Common myeloid progenitor, CD34-positive (primary cell): ENCODE results near the gene PTPRM.

Experiments
- CTCF ChIA-PET: fragments of 350-600 bp; sonication (Branson Sonifier 250); formaldehyde crosslinking; loops from one replicate; lab custom pipeline; 2021; ENCODE audit warnings: antibody characterized with exemption; lab: Charles Lee
- POLR2A ChIA-PET: fragments of 350-600 bp; sonication (Branson Sonifier 250); formaldehyde crosslinking; loops from one replicate; lab custom pipeline; 2021; ENCODE audit warnings: antibody characterized with exemption; lab: Charles Lee
- DNase-seq, 3 donors: peaks; one replicate each; pipeline versions ENCODE4 v3.0.0 to v3.0.0-alpha.2; 2013
- H3K27ac ChIP-seq, 2 experiments: 1 replicate in 1 of 2; 2 replicates in 1 of 2; pipeline ENCODE4 v1.7.0; 2013; ENCODE audit warnings: inconsistent platforms in 2 of 2, low read length in 2 of 2, mild to moderate bottlenecking in 2 of 2, low read depth in 1 of 2, moderate library complexity in 1 of 2; ENCODE audit not compliant: severe bottlenecking in 2 of 2, insufficient read depth in 1 of 2, poor library complexity in 1 of 2
- H3K27me3 ChIP-seq, 5 experiments: replicated peaks in 2 of 5; 1 replicate in 3 of 5; 2 replicates in 2 of 5; pipeline versions ENCODE4 v1.6.1 to v1.7.0; 2013; ENCODE audit warnings: low read length in 4 of 5, mild to moderate bottlenecking in 2 of 5, moderate library complexity in 2 of 5, inconsistent platforms in 1 of 5; ENCODE audit not compliant: insufficient read depth in 5 of 5, control insufficient read depth in 4 of 5
- H3K36me3 ChIP-seq, 4 experiments: 1 replicate in 2 of 4; 2 replicates in 2 of 4; pipeline versions ENCODE4 v1.6.1 to v1.7.0; 2013; ENCODE audit warnings: low read length in 3 of 4, control low read depth in 1 of 4, mild to moderate bottlenecking in 1 of 4; ENCODE audit not compliant: control insufficient read depth in 4 of 4, insufficient read depth in 4 of 4
- H3K4me1 ChIP-seq, 4 experiments: 1 replicate in 3 of 4; 2 replicates in 1 of 4; pipeline versions ENCODE4 v1.6.1 to v1.7.1; 2013; ENCODE audit warnings: low read length in 3 of 4, mild to moderate bottlenecking in 3 of 4, control low read depth in 1 of 4, inconsistent platforms in 1 of 4, moderate library complexity in 1 of 4; ENCODE audit not compliant: control insufficient read depth in 4 of 4, insufficient read depth in 4 of 4; ENCODE audit errors: control extremely low read depth in 1 of 4
- H3K4me3 ChIP-seq, 7 experiments: 1 replicate in 4 of 7; 2 replicates in 3 of 7; pipeline versions ENCODE4 v1.5.1 to v1.7.0; 2013; ENCODE audit warnings: mild to moderate bottlenecking in 7 of 7, low read length in 6 of 7, moderate library complexity in 6 of 7, inconsistent platforms in 2 of 7, low read depth in 2 of 7, control low read depth in 1 of 7; ENCODE audit not compliant: insufficient read depth in 4 of 7, control insufficient read depth in 1 of 7; ENCODE audit errors: extremely low read depth in 1 of 7
- H3K9me3 ChIP-seq, 5 experiments: 1 replicate in 4 of 5; 2 replicates in 1 of 5; pipeline versions ENCODE4 v1.6.1 to v1.7.1; 2013; ENCODE audit warnings: low read length in 4 of 5, mild to moderate bottlenecking in 2 of 5, inconsistent platforms in 1 of 5, low read depth in 1 of 5, moderate library complexity in 1 of 5; ENCODE audit not compliant: control insufficient read depth in 4 of 5, insufficient read depth in 2 of 5; ENCODE audit errors: control extremely low read depth in 1 of 5
- WGBS: methylation state at CpG from one replicate; pipeline ENCODE4 v1.1.5; 2013; ENCODE audit not compliant: insufficient coverage; 5-methylcytosine and 5-hydroxymethylcytosine counted together

Gene PTPRM

GRCh38 chr18:8106603-8107002, 539.5 kb downstream of the PTPRM start:
- ChIA-PET POLR2A (no interaction called here), CTCF (no interaction called here)
- H3K9me3 ChIP-seq = peaks cover 0 to 15% (median 3%) of the 10 kb centered on the region in 5 experiments
- H3K27me3 ChIP-seq = no peaks in the 10 kb centered on the region
- no peak overlapping the region for H3K4me3 ChIP-seq
- no peak overlapping the region for H3K27ac ChIP-seq
- WGBS = 100% methylated on average over 1 of the region's 4 CpGs
- H3K4me1 ChIP-seq = no peaks in the 10 kb centered on the region
- no peak for DNase-seq
- peaks cover 0 to 4% (median under 1%) of the 10 kb centered on the region in 4 experiments for H3K36me3 ChIP-seq

GRCh38 chr18:8107426-8107825, 540.3 kb downstream of the PTPRM start:
- POLR2A ChIA-PET = no interaction called here
- Histone ChIP-seq H3K4me1 (no peaks in the 10 kb centered on the region), H3K36me3 (peaks cover 0 to 4% (median 0%) of the 10 kb centered on the region in 4 experiments), H3K4me3 (no peak overlapping the region), H3K27me3 (no peaks in the 10 kb centered on the region), H3K27ac (no peak overlapping the region), H3K9me3 (peaks cover 0 to 9% (median 2%) of the 10 kb centered on the region in 5 experiments)
- no peak for DNase-seq
- CTCF ChIA-PET = no interaction called here
- no CpG with 5 or more reads among the region's 2 CpGs for WGBS

GRCh38 chr18:8114480-8114879, 547.4 kb downstream of the PTPRM start:
- DNase-seq = no peak
- WGBS = 100% methylated on average over 1 of the region's 2 CpGs
- no peak overlapping the region for H3K27ac ChIP-seq
- no peak overlapping the region for H3K4me3 ChIP-seq
- H3K9me3 ChIP-seq = no peaks in the 10 kb centered on the region
- CTCF ChIA-PET = no interaction called here
- POLR2A ChIA-PET = no interaction called here
- H3K36me3 ChIP-seq = no peaks in the 10 kb centered on the region
- H3K4me1 ChIP-seq = no peaks in the 10 kb centered on the region
- H3K27me3 ChIP-seq = no peaks in the 10 kb centered on the region

- Histone ChIP-seq H3K4me3 (no peak overlapping the region), H3K27ac (no peak overlapping the region), H3K36me3 (no peaks in the 10 kb centered on the region), H3K27me3 (no peaks in the 10 kb centered on the region), H3K9me3 (no peaks in the 10 kb centered on the region), H3K4me1 (no peaks in the 10 kb centered on the region)
- no peak for DNase-seq
- 100% methylated on average over 2 of the region's 2 CpGs for WGBS
- ChIA-PET CTCF (interaction anchor here (1.1 kb wide), 1 partner anchor 56 kb away, joined by 3 read pairs; no protein-coding TSS in a partner anchor), POLR2A (no interaction called here)
Measured at GRCh38 chr18:8116341-8117005, 549.4 kb downstream of the PTPRM start.

- H3K27ac ChIP-seq = no peak overlapping the region
- POLR2A ChIA-PET = no interaction called here
- H3K9me3 ChIP-seq = no peaks in the 10 kb centered on the region
- WGBS = 100% methylated on average over 1 of the region's 2 CpGs
- CTCF ChIA-PET = no interaction called here
- no peaks in the 10 kb centered on the region for H3K4me1 ChIP-seq
- no peak overlapping the region for H3K4me3 ChIP-seq
- H3K27me3 ChIP-seq = no peaks in the 10 kb centered on the region
- no peaks in the 10 kb centered on the region for H3K36me3 ChIP-seq
- DNase-seq = no peak
Measured at GRCh38 chr18:8117006-8117371, 549.9 kb downstream of the PTPRM start.

GRCh38 chr18:8121101-8121500, 554.0 kb downstream of the PTPRM start:
- Histone ChIP-seq H3K36me3 (no peaks in the 10 kb centered on the region), H3K27ac (no peak overlapping the region), H3K4me1 (no peaks in the 10 kb centered on the region), H3K9me3 (no peaks in the 10 kb centered on the region), H3K27me3 (no peaks in the 10 kb centered on the region), H3K4me3 (no peak overlapping the region)
- DNase-seq = no peak
- ChIA-PET CTCF (interaction anchor here (1.0 kb wide), 1 partner anchor 45 kb away, joined by 3 read pairs; no protein-coding TSS in a partner anchor), POLR2A (no interaction called here)
- WGBS = no CpG with 5 or more reads among the region's 1 CpG

GRCh38 chr18:8121942-8122480, 554.9 kb downstream of the PTPRM start:
- Histone ChIP-seq H3K36me3 (no peaks in the 10 kb centered on the region), H3K27ac (no peak overlapping the region), H3K4me3 (no peak overlapping the region), H3K4me1 (no peaks in the 10 kb centered on the region), H3K27me3 (no peaks in the 10 kb centered on the region), H3K9me3 (no peaks in the 10 kb centered on the region)
- WGBS = 94% methylated on average over 8 of the region's 9 CpGs
- POLR2A ChIA-PET = no interaction called here
- no peak for DNase-seq
- CTCF ChIA-PET = no interaction called here
